Adipocyte (in vitro differentiated cells): ENCODE measurements around the gene ANGPTL4.
"Not testable (repeated sequence)": the region's sequence is repeated elsewhere in the genome, so short reads cannot be mapped to it uniquely, and the experiment has no call there.

Source experiments
- DNase-seq: peaks from one replicate; pipeline ENCODE4 v3.0.0-alpha.2; 2015; ENCODE audit warnings: low read depth
- H3K27me3 ChIP-seq: replicated peaks from 2 replicates; pipeline ENCODE4 v1.7.0; 2013; ENCODE audit warnings: mild to moderate bottlenecking, low read length, moderate library complexity; ENCODE audit not compliant: control insufficient read depth, insufficient read depth
- H3K36me3 ChIP-seq: 2 replicates; pipeline ENCODE4 v1.7.0; 2013; ENCODE audit warnings: low read length, mild to moderate bottlenecking, moderate library complexity; ENCODE audit not compliant: control insufficient read depth, insufficient read depth, severe bottlenecking
- H3K4me1 ChIP-seq: 2 replicates; pipeline ENCODE4 v1.7.0; 2013; ENCODE audit warnings: mild to moderate bottlenecking, low read length, moderate library complexity; ENCODE audit not compliant: control insufficient read depth, insufficient read depth
- H3K4me3 ChIP-seq: 2 replicates; pipeline ENCODE4 v1.7.0; 2013; ENCODE audit warnings: mild to moderate bottlenecking, low read length, moderate library complexity
- H3K9ac ChIP-seq: 2 replicates; pipeline ENCODE4 v1.7.0; 2013; ENCODE audit warnings: mild to moderate bottlenecking, low read length, moderate library complexity
- H3K9me3 ChIP-seq: 2 replicates; pipeline ENCODE4 v1.7.0; 2013; ENCODE audit warnings: mild to moderate bottlenecking, low read length, moderate library complexity; ENCODE audit not compliant: control insufficient read depth

The ANGPTL4 gene

DNA sequence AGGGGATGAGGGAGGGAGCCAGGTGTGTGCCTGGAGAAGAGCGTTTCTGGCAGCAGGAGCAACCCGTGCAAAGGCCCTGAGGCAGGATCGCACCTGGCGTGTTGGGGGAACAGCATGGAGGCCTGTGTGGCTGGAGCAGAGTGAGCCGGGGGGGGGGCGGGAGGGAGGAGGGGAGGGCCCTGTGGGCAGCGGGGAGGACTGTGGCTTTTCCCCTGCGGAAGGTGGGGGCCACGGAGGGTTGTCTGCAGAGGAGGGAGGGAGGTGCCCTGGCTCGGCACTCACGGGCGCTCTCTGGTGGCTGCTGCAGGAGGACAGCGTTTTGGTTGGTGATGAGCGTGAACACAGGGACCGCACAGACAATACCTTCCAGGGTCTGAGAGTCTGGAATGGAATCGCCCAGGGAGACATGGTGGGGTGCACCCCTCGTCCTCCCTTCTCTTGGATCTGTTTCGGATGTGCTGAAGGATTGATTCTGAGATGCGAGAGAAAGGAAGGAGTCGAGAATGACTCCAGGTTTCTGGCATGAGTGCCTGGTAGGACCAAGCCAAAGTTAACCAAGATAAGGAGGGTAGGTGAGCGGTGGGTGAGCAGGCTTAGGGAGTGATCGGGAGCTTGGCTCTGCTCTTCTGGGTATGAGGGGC, 32.7 kb downstream of the ANGPTL4 start:
- H3K27me3 ChIP-seq, result no peaks in the 10 kb centered on the region
- no peak overlapping the region for H3K4me3 ChIP-seq
- peaks cover 41% of the 10 kb centered on the region for H3K4me1 ChIP-seq
- H3K9ac ChIP-seq, result no peak overlapping the region
- H3K9me3 ChIP-seq, result no peaks in the 10 kb centered on the region
- peak; percentile 65 for DNase-seq
- H3K36me3 ChIP-seq, result peaks cover 12% of the 10 kb centered on the region

DNA sequence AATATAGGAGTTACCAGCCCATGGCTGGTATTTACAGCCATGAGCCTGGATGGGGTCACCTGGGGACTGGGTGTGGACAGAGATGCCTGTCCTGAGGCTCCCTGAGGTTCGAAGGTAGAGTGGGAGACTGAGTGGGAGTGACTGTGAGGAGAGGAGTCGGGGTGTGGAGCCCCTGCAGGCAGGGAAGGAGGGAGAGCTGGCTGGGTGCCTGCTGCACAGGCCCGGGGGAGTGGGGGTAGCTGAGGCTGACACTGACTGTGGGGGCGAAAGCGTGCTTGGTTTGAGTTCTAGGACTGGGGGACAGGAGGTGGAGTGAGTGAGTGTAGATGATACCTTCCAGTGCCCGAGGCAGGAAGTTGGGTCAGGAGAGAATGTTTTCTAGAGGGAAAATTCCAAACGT, 33.3 kb downstream of the ANGPTL4 start:
- H3K9me3 ChIP-seq, result no peaks in the 10 kb centered on the region
- H3K4me3 ChIP-seq, result no peak overlapping the region
- no peak overlapping the region for H3K9ac ChIP-seq
- DNase-seq, result no peak
- no peaks in the 10 kb centered on the region for H3K27me3 ChIP-seq
- H3K36me3 ChIP-seq, result peaks cover 17% of the 10 kb centered on the region
- peaks cover 35% of the 10 kb centered on the region for H3K4me1 ChIP-seq

DNA sequence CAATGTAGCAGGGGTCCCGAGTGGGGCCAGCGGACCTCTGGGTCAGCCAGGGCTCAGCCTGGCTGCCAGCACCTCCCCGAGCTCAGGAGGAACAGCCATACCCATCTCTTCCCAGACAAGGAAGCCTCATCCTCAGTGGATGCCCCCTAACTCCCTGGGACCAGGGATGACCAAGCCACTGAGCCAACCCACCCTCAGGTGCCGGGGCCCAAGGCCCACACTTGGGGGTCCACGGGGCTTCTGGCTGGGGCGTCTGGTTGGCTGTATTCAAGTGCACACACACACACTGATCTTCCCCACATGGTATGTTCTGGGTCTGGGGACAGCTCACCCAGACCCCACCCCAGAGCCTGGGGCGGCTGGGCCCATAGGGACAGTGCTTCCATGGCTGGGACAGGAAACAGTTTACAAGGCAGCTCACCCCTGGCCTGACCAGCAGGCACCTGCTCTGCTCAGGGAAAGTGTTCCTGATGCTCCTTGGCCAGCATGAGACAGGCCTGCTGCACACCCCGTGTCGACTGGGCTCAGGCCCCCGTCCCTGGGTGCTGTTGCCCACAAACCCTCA, 33.9 kb downstream of the ANGPTL4 start:
- peaks cover 21% of the 10 kb centered on the region for H3K36me3 ChIP-seq
- H3K4me1 ChIP-seq, result peaks cover 31% of the 10 kb centered on the region
- no peak overlapping the region for H3K4me3 ChIP-seq
- no peak for DNase-seq
- no peak overlapping the region for H3K9ac ChIP-seq
- H3K27me3 ChIP-seq, result no peaks in the 10 kb centered on the region
- no peaks in the 10 kb centered on the region for H3K9me3 ChIP-seq

DNA sequence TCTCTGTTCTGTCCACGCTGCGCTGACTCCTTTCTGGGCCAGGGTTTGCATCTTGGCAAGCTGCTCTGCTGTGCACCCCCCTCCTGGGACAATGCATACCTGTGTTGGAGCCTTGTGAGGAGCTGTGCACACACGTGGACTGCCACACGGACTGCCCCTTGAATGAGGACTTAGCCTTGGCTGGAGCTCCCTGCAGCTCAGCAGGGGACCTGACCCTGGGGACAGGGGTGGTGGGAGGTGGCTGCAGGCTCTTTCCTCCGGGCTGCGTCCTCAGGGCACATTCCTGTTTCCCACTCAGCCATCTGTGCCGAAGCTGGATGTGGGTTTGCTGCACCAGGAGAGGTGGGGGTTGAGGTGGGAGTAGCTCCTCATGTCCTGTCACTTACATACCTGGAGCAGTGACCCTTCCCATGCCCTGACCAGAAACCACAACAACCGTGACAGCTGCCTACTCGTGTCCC, 34.4 kb downstream of the ANGPTL4 start:
- no peak for DNase-seq
- Histone ChIP-seq H3K4me1 (peaks cover 26% of the 10 kb centered on the region), H3K27me3 (no peaks in the 10 kb centered on the region), H3K9ac (no peak overlapping the region), H3K4me3 (no peak overlapping the region), H3K9me3 (no peaks in the 10 kb centered on the region), H3K36me3 (peaks cover 23% of the 10 kb centered on the region)

DNA sequence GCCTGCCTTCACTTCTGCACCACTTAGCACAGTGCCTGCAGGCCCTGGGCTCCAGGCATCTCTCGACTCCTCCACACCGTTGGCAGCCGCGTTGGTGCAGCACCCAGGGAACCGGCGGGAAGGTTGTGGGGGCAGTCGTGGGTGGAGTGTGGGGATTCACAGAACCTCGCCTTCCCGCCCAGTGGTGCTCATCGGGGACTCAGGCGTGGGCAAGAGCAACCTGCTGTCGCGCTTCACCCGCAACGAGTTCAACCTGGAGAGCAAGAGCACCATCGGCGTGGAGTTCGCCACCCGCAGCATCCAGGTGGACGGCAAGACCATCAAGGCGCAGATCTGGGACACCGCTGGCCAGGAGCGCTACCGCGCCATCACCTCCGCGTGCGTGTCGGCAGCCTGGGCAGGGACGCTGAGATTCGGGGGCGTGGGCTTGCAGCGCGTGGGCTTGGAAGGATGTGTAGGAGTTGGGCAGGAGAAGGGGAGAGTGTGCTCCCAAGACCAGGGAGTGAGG, 35.8 kb downstream of the ANGPTL4 start:
- H3K36me3 ChIP-seq, result peaks cover 29% of the 10 kb centered on the region
- no peak for DNase-seq
- no peak overlapping the region for H3K9ac ChIP-seq
- no peak overlapping the region for H3K4me3 ChIP-seq
- no peaks in the 10 kb centered on the region for H3K27me3 ChIP-seq
- H3K9me3 ChIP-seq, result no peaks in the 10 kb centered on the region
- peaks cover 16% of the 10 kb centered on the region for H3K4me1 ChIP-seq

DNA sequence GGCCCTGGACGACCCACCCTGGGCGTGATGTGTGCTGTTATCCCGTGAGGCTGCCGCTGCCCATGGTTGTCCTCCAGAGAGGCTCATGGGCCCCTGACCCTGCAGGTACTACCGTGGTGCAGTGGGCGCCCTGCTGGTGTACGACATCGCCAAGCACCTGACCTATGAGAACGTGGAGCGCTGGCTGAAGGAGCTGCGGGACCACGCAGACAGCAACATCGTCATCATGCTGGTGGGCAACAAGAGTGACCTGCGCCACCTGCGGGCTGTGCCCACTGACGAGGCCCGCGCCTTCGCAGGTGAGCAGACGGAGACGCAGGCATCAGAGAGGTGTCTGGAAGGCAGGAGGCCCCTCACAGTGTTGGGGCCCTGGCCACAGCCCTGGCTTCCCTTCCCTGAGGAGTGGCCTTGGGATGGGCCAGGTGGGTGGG, 38.0 kb downstream of the ANGPTL4 start:
- H3K4me3 ChIP-seq, result no peak overlapping the region
- H3K9me3 ChIP-seq, result no peaks in the 10 kb centered on the region
- no peaks in the 10 kb centered on the region for H3K27me3 ChIP-seq
- H3K36me3 ChIP-seq, result peaks cover 38% of the 10 kb centered on the region
- peaks cover 9% of the 10 kb centered on the region for H3K4me1 ChIP-seq
- no peak overlapping the region for H3K9ac ChIP-seq
- no peak for DNase-seq

DNA sequence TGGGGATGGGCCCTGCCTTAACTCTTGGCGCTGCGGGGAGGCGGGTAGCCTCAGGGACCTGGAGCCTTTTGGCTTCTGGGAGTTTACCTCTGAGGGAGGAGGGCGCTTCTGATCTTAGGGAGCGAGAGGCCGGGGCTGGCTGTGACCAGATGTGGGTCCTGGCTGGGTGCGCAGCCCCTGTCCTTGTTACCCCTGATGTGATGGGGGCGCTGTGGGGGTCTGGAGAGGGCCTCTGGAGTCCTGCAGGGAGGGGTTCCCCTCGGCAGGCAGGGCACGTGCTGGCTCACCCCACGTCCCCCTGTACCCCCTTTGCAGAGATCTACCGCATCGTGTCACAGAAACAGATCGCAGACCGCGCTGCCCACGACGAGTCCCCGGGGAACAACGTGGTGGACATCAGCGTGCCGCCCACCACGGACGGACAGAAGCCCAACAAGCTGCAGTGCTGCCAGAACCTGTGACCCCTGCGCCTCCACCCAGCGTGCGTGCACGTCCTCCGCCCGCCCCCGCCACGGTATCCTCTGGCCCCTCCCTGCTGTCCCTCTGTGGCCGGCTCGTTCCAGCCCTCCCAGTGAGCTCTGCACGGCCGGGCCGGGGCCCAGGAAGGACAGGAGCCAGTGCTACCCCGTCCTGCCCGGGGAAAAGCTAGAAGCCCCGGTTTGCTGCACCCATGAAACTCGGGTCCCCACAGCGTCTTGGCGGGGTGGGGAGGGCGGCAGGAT, 39.3 kb downstream of the ANGPTL4 start:
- Histone ChIP-seq H3K9me3 (no peaks in the 10 kb centered on the region), H3K4me1 (peaks cover 3% of the 10 kb centered on the region), H3K9ac (no peak overlapping the region), H3K27me3 (no peaks in the 10 kb centered on the region), H3K36me3 (peaks cover 38% of the 10 kb centered on the region), H3K4me3 (no peak overlapping the region)
- no peak for DNase-seq

DNA sequence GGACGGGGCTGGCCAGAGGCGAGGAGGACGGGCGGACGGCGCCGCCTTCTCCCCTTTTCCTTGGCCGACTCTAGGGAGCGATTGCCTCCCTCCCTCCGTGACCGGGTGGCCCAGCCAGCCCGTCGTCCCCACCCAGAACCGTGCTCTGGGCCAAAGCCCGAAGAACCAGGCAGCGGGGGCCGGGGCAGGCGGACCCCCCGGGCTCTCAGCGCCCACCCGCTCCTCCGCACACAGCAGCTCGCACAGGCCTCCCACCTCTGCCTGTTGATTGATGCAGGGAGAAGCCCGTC, 39.8 kb downstream of the ANGPTL4 start:
- Histone ChIP-seq H3K36me3 (peaks cover 38% of the 10 kb centered on the region), H3K4me1 (no peaks in the 10 kb centered on the region), H3K9me3 (no peaks in the 10 kb centered on the region), H3K9ac (no peak overlapping the region), H3K4me3 (no peak overlapping the region), H3K27me3 (no peaks in the 10 kb centered on the region)
- DNase-seq, result no peak

DNA sequence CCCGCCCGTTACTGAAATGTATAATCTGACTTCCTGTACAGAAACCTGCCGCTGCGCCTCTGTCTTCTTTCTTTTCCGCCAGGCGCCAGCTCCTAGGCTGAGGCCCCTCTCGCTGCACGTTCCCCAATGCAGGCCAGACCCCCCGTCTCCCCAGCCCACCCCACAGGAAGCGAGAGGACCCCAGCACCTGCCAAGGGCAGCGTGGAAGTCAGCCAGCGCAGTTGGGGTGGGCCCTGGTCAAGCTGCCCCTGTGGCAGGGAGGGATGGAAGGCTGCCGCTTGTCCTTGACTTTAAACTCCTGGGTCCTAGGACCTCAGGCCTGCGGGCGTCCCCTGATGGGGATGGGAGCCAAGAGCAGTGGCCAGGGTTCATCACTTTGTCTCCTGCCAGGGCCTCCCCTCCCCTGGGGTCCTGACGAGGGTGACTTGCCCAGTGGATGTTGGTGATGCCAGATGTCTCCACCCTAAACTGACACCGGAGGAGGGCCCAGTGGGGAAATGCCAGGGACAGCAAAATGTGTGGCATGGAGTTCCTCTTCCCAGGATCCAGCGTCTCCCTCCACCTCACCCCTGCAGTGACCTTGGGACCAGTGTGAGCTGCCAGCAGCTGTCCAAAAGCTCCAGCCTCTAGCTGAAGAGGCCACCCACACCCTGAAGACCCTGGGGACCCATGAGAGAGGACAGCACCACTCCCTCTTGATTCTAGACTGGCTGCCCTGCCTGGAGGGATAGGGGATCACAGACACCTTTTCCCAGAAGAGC, 40.6 kb downstream of the ANGPTL4 start:
- no peaks in the 10 kb centered on the region for H3K4me1 ChIP-seq
- no peaks in the 10 kb centered on the region for H3K9me3 ChIP-seq
- no peaks in the 10 kb centered on the region for H3K27me3 ChIP-seq
- H3K9ac ChIP-seq, result no peak overlapping the region
- peaks cover 34% of the 10 kb centered on the region for H3K36me3 ChIP-seq
- DNase-seq, result no peak
- no peak overlapping the region for H3K4me3 ChIP-seq

DNA sequence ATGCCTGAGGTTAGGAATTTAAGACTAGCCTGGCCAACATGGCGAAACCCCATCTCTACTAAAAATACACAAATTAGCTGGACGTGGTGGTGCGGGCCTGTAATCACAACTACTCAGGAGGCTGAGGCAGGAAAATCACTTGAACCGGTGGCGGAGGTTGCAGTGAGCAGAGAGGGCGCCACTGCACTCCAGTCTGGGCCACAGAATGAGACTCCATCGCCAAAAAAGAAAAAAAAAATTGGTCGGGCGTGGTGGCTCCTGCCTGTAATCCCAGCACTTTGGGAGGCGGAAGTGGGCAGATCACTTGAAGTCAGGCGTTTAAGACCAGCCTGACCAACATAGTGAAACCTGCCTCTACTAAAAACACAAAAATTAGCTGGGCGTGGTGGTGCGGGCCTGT, 46.8 kb downstream of the ANGPTL4 start:
- DNase-seq, result not testable (repeated sequence)

More for the DNA sequence above, 46.8 kb downstream of the ANGPTL4 start:
- not testable (repeated sequence) for H3K36me3 ChIP-seq, H3K27me3 ChIP-seq, H3K4me1 ChIP-seq, H3K9me3 ChIP-seq, H3K9ac ChIP-seq, H3K4me3 ChIP-seq
